HEK293 (cell line): ENCODE data around the gene CENPT.

ENCODE experiments used
- CTCF ChIA-PET: fragments of 350-600 bp; formaldehyde crosslinking; extraction: SDS; loops from one replicate; lab custom pipeline; 2021; ENCODE audit warnings: antibody characterized with exemption; lab: Yijun Ruan, JAX
- POLR2A ChIA-PET: fragments of 300-600 bp; formaldehyde crosslinking; extraction: SDS; loops from one replicate; lab custom pipeline; 2020; ENCODE audit warnings: antibody characterized with exemption, inconsistent platforms; lab: Yijun Ruan, JAX
- H3K27ac ChIP-seq: fragments of 200-500 bp; sonication (Bioruptor generic); 2 replicates; pipeline ENCODE4 v1.5.1; 2014; ENCODE audit warnings: low read depth, low read length, control low read depth, inconsistent platforms; ENCODE audit errors: extremely low read depth
- H3K36me3 ChIP-seq, 2 experiments: fragments of 200-500 bp in 1 of 2; sonication (Bioruptor generic) in 1 of 2; 1 replicate in 1 of 2; 2 replicates in 1 of 2; pipeline ENCODE4 v1.5.1; 2014 to 2017; ENCODE audit warnings: inconsistent platforms in 2 of 2, low read length in 2 of 2; ENCODE audit not compliant: control insufficient read depth in 2 of 2, insufficient read depth in 1 of 2
- H3K4me1 ChIP-seq: fragments of 200-500 bp; sonication (Bioruptor generic); 2 replicates; pipeline ENCODE4 v1.5.1; 2014; ENCODE audit warnings: mild to moderate bottlenecking, low read length, inconsistent platforms; ENCODE audit not compliant: control insufficient read depth, insufficient read depth
- H3K4me3 ChIP-seq: 2 replicates; pipeline ENCODE4 v1.5.1; 2011; ENCODE audit warnings: low read depth, mild to moderate bottlenecking, control low read depth, low read length, moderate library complexity
- H3K9me3 ChIP-seq: fragments of 200-500 bp; sonication (Bioruptor generic); 2 replicates; pipeline ENCODE4 v1.5.1; 2014; ENCODE audit warnings: low read depth, low read length, inconsistent platforms; ENCODE audit not compliant: control insufficient read depth, insufficient read depth
- KLF10 ChIP-seq: fragments of 450-650 bp; IDR thresholded peaks from 2 replicates; pipeline ENCODE4 v1.5.1; 2018; ENCODE audit warnings: missing biosample characterization, mild to moderate bottlenecking, missing genetic modification characterization
- KLF8 ChIP-seq: fragments of 450-650 bp; formaldehyde crosslinking; IDR thresholded peaks from 2 replicates; pipeline ENCODE4 v1.5.1; 2016; ENCODE audit warnings: missing biosample characterization, missing genetic modification characterization
- KLF9 ChIP-seq: fragments of 450-650 bp; formaldehyde crosslinking; IDR thresholded peaks from 2 replicates; pipeline ENCODE4 v1.5.1; 2016; ENCODE audit warnings: missing biosample characterization, missing genetic modification characterization, low read depth
- OSR2 ChIP-seq: fragments of 450-650 bp; formaldehyde crosslinking; IDR thresholded peaks from 2 replicates; pipeline ENCODE4 v1.5.1; 2016; ENCODE audit warnings: missing biosample characterization, missing genetic modification characterization
- OVOL3 ChIP-seq: fragments of 450-650 bp; formaldehyde crosslinking; IDR thresholded peaks from 2 replicates; pipeline ENCODE4 v1.5.1; 2016; ENCODE audit warnings: missing biosample characterization, missing genetic modification characterization
- ZNF140 ChIP-seq: fragments of 450-650 bp; formaldehyde crosslinking; IDR thresholded peaks from 2 replicates; pipeline ENCODE4 v1.5.1; 2016; ENCODE audit warnings: missing biosample characterization, missing genetic modification characterization
- ZNF175 ChIP-seq: fragments of 450-650 bp; formaldehyde crosslinking; IDR thresholded peaks from 2 replicates; pipeline ENCODE4 v1.5.1; 2016; ENCODE audit warnings: missing biosample characterization, missing genetic modification characterization
- ZNF23 ChIP-seq: fragments of 450-650 bp; formaldehyde crosslinking; IDR thresholded peaks from 2 replicates; pipeline ENCODE4 v1.5.1; 2016; ENCODE audit warnings: missing biosample characterization, missing genetic modification characterization, borderline replicate concordance
- ZNF248 ChIP-seq: fragments of 450-650 bp; formaldehyde crosslinking; IDR thresholded peaks from 2 replicates; pipeline ENCODE4 v1.5.1; 2017; ENCODE audit warnings: missing biosample characterization, missing genetic modification characterization
- ZNF48 ChIP-seq: fragments of 450-650 bp; formaldehyde crosslinking; IDR thresholded peaks from 2 replicates; pipeline ENCODE4 v1.5.1; 2016; ENCODE audit warnings: missing biosample characterization, missing genetic modification characterization
- ZNF501 ChIP-seq: fragments of 450-650 bp; formaldehyde crosslinking; IDR thresholded peaks from 2 replicates; pipeline ENCODE4 v1.5.1; 2016; ENCODE audit warnings: missing biosample characterization, missing genetic modification characterization
- ZNF561 ChIP-seq: fragments of 450-650 bp; IDR thresholded peaks from 2 replicates; pipeline ENCODE4 v1.5.1; 2018; ENCODE audit warnings: missing biosample characterization, missing genetic modification characterization, borderline replicate concordance
- ZNF596 ChIP-seq: fragments of 450-650 bp; IDR thresholded peaks from 2 replicates; pipeline ENCODE4 v1.5.0; 2018; ENCODE audit warnings: missing biosample characterization, mild to moderate bottlenecking, missing genetic modification characterization, moderate library complexity
- ZNF600 ChIP-seq: fragments of 450-650 bp; formaldehyde crosslinking; IDR thresholded peaks from 2 replicates; pipeline ENCODE4 v1.5.1; 2016; ENCODE audit warnings: missing biosample characterization, missing genetic modification characterization
- ZNF626 ChIP-seq: fragments of 450-650 bp; sonication (Bioruptor Pico); formaldehyde crosslinking; IDR thresholded peaks from 2 replicates; pipeline ENCODE4 v1.5.1; 2018; ENCODE audit warnings: missing biosample characterization, missing genetic modification characterization, inconsistent platforms
- ZNF785 ChIP-seq: fragments of 450-650 bp; formaldehyde crosslinking; IDR thresholded peaks from 2 replicates; pipeline ENCODE4 v1.5.1; 2016; ENCODE audit warnings: missing biosample characterization, missing genetic modification characterization
- TF ChIP-seq, protein P1 (sequence below): fragments of 450-650 bp; formaldehyde crosslinking; conservative IDR thresholded peaks from 2 replicates; pipeline ENCODE4 v1.5.1; 2016; ENCODE audit warnings: low read depth, missing biosample characterization, missing genetic modification characterization
- TF ChIP-seq, protein P2 (sequence below): fragments of 450-650 bp; formaldehyde crosslinking; IDR thresholded peaks from 2 replicates; pipeline ENCODE4 v1.5.1; 2016; ENCODE audit warnings: missing biosample characterization, missing genetic modification characterization
- TF ChIP-seq, protein P3 (sequence below): fragments of 450-650 bp; formaldehyde crosslinking; IDR thresholded peaks from 2 replicates; pipeline ENCODE4 v1.5.1; 2016; ENCODE audit warnings: missing biosample characterization, missing genetic modification characterization
- TF ChIP-seq, protein P4 (sequence below): fragments of 450-650 bp; formaldehyde crosslinking; IDR thresholded peaks from 2 replicates; pipeline ENCODE4 v1.5.1; 2016; ENCODE audit warnings: missing biosample characterization, missing genetic modification characterization

CENPT gene

DNA sequence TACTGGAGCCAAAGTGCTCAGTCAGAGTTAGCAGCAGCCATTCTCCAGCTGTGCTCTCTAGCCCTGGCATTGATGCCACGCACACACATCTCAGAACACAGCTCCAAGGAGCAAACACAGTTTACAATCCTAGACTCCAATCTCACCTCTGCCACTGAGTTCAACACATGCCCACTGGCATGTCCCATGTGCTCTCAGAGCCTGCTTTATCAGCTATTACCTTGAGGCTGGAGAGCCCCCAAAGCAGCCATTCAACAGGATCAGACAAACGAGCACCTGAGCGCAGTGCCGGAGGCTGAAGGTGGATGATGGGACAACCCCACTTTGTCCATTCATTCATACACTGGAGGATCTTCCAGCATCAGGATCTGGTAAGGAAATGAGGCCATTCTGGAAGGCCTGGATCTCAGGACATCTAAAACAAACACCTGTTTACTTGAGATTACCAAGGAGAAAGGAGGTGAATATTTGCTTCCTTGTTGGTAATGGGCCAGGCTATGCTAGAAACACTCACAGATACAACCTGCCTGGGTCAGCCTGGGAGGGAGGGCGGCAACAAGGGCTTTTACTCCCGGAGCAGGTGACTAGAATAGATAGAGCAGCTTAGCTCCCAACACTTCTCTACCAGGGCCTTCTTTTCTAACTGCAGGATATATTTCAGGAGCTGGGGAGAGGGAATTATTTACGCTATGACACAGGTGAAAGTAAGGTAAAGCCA, 66.5 kb downstream of the CENPT start:
- H3K4me3 ChIP-seq = no peak overlapping the region
- peaks cover 0 to 4% of the 10 kb centered on the region in 2 experiments; a peak in 2 of 3 replicates for H3K36me3 ChIP-seq
- no peak overlapping the region for H3K27ac ChIP-seq
- TF ChIP-seq, protein P1, sequence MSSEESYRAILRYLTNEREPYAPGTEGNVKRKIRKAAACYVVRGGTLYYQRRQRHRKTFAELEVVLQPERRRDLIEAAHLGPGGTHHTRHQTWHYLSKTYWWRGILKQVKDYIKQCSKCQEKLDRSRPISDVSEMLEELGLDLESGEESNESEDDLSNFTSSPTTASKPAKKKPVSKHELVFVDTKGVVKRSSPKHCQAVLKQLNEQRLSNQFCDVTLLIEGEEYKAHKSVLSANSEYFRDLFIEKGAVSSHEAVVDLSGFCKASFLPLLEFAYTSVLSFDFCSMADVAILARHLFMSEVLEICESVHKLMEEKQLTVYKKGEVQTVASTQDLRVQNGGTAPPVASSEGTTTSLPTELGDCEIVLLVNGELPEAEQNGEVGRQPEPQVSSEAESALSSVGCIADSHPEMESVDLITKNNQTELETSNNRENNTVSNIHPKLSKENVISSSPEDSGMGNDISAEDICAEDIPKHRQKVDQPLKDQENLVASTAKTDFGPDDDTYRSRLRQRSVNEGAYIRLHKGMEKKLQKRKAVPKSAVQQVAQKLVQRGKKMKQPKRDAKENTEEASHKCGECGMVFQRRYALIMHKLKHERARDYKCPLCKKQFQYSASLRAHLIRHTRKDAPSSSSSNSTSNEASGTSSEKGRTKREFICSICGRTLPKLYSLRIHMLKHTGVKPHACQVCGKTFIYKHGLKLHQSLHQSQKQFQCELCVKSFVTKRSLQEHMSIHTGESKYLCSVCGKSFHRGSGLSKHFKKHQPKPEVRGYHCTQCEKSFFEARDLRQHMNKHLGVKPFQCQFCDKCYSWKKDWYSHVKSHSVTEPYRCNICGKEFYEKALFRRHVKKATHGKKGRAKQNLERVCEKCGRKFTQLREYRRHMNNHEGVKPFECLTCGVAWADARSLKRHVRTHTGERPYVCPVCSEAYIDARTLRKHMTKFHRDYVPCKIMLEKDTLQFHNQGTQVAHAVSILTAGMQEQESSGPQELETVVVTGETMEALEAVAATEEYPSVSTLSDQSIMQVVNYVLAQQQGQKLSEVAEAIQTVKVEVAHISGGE (tag by site-specific recombination) = no peak
- TF ChIP-seq, protein P2, sequence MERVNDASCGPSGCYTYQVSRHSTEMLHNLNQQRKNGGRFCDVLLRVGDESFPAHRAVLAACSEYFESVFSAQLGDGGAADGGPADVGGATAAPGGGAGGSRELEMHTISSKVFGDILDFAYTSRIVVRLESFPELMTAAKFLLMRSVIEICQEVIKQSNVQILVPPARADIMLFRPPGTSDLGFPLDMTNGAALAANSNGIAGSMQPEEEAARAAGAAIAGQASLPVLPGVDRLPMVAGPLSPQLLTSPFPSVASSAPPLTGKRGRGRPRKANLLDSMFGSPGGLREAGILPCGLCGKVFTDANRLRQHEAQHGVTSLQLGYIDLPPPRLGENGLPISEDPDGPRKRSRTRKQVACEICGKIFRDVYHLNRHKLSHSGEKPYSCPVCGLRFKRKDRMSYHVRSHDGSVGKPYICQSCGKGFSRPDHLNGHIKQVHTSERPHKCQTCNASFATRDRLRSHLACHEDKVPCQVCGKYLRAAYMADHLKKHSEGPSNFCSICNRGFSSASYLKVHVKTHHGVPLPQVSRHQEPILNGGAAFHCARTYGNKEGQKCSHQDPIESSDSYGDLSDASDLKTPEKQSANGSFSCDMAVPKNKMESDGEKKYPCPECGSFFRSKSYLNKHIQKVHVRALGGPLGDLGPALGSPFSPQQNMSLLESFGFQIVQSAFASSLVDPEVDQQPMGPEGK (tag by site-specific recombination) = no peak
- no peak for TF ChIP-seq ZNF248
- no peak for TF ChIP-seq OVOL3 (tag by site-specific recombination)
- TF ChIP-seq ZNF140 = no peak
- TF ChIP-seq KLF8 (tag by site-specific recombination) = no peak
- TF ChIP-seq ZNF501 = no peak
- no peak for TF ChIP-seq ZNF48
- no peak for TF ChIP-seq ZNF561 (tag by site-specific recombination)
- H3K9me3 ChIP-seq = no peaks in the 10 kb centered on the region
- peaks cover 5% of the 10 kb centered on the region for H3K4me1 ChIP-seq
- ChIA-PET CTCF (no interaction called here), POLR2A (interaction anchor here (0.8 to 1.4 kb wide), 2 partner anchors 26 to 289 kb away, joined by 4 read pairs; partner anchors contain the start of genes RANBP10 and TSNAXIP1)

DNA sequence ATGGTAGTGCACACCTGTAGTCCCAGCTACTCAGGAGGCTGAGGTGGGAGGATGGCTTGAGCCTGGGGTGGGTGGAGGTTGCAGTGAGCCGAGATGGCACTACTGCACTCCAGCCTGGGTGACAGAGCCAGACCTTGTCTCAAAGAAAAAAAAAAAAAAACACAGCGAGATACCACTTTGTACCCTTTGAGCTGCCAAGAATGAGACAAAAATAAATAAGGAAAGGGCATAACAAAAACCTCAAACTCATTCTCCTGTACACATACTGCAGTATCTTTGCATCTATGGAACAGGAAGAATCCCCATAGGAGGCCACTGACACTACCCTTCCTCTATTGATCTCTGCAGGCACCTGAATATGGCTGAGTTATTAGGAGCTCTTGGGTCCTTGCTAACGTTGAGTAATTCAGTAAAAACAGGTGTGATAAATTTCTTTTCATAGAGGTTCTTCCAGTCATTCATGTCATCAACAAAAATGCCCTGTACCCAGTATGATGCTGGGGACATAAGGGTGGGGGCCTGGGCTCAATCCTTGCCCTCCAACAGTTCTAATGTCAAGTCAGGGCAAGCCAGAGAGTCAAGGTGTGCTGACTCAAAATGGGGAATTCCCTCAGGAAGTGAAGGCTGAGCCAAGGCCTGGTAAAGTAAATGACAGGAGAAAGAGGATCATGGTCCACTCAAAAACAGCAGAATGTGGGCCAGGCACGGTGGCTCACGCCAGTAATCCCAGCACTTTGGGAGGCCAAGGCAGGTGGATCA, 68.1 kb downstream of the CENPT start:
- CTCF ChIA-PET = interaction anchor here (0.6 to 1.2 kb wide), 3 partner anchors 30 to 105 kb away, joined by 3 to 5 read pairs (median 4); no protein-coding TSS in a partner anchor
- POLR2A ChIA-PET = no interaction called here
- H3K4me1 ChIP-seq = peaks cover 5% of the 10 kb centered on the region
- H3K36me3 ChIP-seq = peaks cover 0 to 4% of the 10 kb centered on the region in 2 experiments; a peak in 1 of 3 replicates
- TF ChIP-seq ZNF175 (tag by site-specific recombination) (no peak), ZNF600 (tag by site-specific recombination) (no peak), KLF9 (tag by site-specific recombination) (no peak), ZNF23 (tag by site-specific recombination) (no peak), ZNF785 (tag by site-specific recombination) (no peak), ZNF596 (tag by site-specific recombination) (no peak), ZNF501 (no peak), KLF10 (no peak), OSR2 (tag by site-specific recombination) (no peak), ZNF626 (tag by site-specific recombination) (no peak)
- TF ChIP-seq, protein P3, sequence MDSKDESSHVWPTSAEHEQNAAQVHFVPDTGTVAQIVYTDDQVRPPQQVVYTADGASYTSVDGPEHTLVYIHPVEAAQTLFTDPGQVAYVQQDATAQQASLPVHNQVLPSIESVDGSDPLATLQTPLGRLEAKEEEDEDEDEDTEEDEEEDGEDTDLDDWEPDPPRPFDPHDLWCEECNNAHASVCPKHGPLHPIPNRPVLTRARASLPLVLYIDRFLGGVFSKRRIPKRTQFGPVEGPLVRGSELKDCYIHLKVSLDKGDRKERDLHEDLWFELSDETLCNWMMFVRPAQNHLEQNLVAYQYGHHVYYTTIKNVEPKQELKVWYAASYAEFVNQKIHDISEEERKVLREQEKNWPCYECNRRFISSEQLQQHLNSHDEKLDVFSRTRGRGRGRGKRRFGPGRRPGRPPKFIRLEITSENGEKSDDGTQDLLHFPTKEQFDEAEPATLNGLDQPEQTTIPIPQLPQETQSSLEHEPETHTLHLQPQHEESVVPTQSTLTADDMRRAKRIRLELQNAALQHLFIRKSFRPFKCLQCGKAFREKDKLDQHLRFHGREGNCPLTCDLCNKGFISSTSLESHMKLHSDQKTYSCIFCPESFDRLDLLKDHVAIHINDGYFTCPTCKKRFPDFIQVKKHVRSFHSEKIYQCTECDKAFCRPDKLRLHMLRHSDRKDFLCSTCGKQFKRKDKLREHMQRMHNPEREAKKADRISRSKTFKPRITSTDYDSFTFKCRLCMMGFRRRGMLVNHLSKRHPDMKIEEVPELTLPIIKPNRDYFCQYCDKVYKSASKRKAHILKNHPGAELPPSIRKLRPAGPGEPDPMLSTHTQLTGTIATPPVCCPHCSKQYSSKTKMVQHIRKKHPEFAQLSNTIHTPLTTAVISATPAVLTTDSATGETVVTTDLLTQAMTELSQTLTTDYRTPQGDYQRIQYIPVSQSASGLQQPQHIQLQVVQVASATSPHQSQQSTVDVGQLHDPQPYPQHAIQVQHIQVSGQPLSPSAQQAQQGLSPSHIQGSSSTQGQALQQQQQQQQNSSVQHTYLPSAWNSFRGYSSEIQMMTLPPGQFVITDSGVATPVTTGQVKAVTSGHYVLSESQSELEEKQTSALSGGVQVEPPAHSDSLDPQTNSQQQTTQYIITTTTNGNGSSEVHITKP = no peak
- TF ChIP-seq, protein P2 (tag by site-specific recombination) = no peak
- TF ChIP-seq, protein P4, sequence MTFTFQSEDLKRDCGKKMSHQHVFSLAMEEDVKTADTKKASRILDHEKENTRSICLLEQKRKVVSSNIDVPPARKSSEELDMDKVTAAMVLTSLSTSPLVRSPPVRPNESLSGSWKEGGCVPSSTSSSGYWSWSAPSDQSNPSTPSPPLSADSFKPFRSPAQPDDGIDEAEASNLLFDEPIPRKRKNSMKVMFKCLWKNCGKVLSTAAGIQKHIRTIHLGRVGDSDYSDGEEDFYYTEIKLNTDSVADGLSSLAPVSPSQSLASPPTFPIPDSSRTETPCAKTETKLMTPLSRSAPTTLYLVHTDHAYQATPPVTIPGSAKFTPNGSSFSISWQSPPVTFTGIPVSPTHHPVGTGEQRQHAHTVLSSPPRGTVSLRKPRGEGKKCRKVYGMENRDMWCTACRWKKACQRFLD (tag by site-specific recombination) = no peak
- no peaks in the 10 kb centered on the region for H3K9me3 ChIP-seq
- H3K27ac ChIP-seq = no peak overlapping the region
- no peak overlapping the region for H3K4me3 ChIP-seq
